HG03442 (cell line): ENCODE data around the gene ZNF574.

ENCODE experiments used
- ATAC-seq: cut with Tn5 transposase; IDR thresholded peaks from one replicate; pipeline ENCODE4 v1.9.1; 2021; ENCODE audit warnings: mild to moderate bottlenecking, moderate library complexity; ENCODE audit not compliant: unreplicated experiment

The ZNF574 gene

DNA sequence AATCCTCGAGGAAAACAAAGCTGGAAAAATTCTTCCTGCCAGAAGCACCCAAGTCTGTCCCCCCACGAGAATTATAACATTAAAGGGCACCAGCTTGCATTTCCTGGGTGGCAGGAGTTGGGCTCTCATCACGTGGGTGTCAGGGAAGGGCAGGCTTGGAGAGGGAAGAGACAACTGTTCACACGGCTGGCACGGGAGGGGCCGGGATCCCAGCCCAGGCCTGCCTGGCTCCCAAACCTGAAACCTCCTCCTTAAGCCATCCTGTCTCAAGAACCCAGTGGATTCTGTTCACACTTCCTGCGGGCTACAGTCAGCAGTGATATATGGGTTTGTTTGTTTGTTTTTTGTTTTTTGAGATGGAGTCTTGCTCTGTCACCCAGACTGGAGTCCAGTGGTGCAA is 18.1 kb upstream of the ZNF574 start:
- no peak for ATAC-seq

DNA sequence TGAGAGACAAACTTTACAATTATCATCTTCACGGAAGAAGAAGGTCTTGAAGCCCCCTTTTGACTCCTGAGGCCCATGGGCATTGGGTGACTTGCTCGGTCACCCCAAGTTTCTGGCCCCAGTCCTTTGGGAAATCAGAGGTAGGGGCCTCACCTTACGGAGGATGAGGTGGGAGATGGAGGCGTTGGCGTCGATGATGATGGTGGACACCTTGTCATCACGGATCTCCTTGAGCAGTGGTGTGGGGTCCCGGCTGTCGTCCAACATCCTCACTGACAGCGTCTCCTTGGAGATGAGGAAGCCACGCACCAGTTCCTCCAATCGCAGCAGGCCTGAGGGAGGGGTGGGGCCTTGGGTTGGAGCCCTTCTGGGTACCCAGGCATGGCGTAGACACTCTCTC is 16.8 kb upstream of the ZNF574 start:
- ATAC-seq: no peak

GRCh38 chr19:42060117-42060516 is 15.8 kb upstream of the ZNF574 start:
- ATAC-seq: no peak

GRCh38 chr19:42062381-42062780 is 13.6 kb upstream of the ZNF574 start:
- ATAC-seq: no peak

- ATAC-seq: no peak
These were observed 11.5 kb upstream of the ZNF574 start for GRCh38 chr19:42064432-42064831.

DNA sequence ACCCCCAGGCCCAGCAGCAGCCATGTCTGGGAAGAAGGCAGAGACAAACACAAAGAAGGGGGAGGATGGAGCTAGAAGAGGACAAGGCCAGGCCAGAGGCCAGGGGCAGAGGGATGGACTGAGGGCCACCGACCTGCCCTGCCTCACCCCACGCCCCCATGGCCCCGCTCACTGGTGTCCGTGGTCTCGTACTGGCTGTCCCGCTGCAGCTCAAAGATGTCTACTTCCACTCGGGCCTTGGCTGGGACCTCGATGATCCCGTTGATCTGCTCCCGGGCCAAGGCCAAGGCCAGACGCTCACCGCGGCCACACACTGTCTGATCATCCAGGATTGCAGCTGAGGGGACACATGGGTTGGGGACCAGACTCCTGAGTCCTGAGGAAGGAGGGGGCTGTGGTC is 10.9 kb upstream of the ZNF574 start:
- ATAC-seq: no peak

- no peak for ATAC-seq
These were observed 10.5 kb upstream of the ZNF574 start for GRCh38 chr19:42065511-42065910.

DNA sequence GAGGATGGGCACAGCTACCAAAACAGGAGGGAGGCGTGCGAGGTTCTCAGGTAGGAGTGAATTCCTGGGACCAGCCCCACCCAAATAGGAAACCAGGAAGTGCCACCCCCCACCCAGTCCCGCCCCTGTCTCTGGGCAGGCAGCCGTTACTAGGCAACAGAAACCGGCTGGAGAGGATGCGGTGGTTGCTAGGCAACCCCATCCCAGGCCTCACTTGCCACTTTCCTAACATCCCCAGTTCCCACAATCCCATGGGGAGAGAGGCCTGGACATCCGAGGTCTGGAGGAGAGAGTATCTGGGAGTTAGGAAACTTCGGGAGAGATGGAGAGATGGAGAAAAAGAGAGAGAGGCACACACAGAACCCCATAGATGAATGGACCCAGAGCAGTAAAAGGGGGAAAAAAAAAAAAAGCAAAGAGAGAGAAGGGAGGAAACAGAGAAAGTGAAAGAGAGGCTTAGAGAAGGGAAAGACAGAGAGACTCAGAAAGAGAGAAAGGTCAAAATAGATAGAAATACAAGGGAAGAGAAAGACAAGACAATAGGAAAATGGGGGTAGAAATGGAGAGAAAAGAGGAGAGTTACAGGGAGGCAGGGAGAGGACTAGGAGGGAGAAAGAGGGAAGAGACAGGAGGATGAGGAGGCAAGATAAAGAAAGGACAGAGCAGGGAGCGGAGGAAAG is 9.8 kb upstream of the ZNF574 start:
- ATAC-seq: no peak

DNA sequence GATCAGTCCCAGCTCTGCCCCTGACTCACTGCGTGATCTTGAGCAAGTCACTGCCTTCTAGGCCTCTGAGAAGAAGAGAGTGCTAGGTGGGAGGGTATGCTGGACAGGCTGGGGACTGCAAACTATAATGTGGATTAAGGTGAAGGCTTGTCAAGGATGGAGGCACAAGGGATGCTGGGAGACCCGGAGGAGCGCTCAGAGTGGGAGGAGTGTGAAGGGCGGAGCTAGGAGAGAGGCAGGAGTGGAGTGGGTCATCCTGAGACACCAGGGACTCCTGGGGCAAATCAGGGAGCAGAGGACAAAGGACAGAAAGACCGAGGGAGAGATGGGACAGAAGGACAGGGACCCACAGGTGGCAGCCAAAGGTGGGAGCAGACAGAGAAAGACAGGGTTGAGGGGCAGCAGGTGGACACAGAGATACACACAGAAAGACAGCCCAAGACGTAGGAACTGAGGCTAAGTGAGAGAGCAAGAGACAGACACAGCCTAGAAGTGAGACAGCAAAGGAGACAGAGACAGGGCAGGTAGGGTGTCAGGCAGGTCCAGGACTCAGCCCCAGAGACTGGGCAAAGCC is 8.6 kb upstream of the ZNF574 start:
- ATAC-seq: no peak

GRCh38 chr19:42068361-42068755 is 7.6 kb upstream of the ZNF574 start:
- no peak for ATAC-seq

- ATAC-seq: no peak
These were observed 7.0 kb upstream of the ZNF574 start for GRCh38 chr19:42068756-42069571.

- no peak for ATAC-seq
These were observed 6.2 kb upstream of the ZNF574 start, which contains the start of gene GRIK5 for GRCh38 chr19:42069619-42070351. Gene GRIK5, minus strand, starts transcription at chr19:42070206. Its CDS starts 4,436 bp downstream, at chr19:42065770.

- ATAC-seq: no peak
These were observed 4.7 kb upstream of the ZNF574 start for GRCh38 chr19:42071247-42071646.

- ATAC-seq: no peak
These were observed 1.2 kb upstream of the ZNF574 start for GRCh38 chr19:42074513-42075363.

DNA sequence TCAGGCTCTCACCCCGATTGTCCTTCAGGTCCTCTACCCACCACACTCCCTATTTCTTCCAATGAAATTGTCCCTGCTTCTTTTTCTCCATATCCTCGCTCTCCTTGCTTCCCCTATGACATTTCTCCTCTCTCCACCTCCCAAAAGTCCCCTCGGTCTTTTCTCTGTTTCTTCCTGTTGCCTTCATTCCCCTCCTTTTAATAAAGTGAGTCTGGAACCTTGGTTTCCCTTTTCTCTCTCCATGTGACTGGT is 676 bp upstream of the ZNF574 start:
- no peak for ATAC-seq

DNA sequence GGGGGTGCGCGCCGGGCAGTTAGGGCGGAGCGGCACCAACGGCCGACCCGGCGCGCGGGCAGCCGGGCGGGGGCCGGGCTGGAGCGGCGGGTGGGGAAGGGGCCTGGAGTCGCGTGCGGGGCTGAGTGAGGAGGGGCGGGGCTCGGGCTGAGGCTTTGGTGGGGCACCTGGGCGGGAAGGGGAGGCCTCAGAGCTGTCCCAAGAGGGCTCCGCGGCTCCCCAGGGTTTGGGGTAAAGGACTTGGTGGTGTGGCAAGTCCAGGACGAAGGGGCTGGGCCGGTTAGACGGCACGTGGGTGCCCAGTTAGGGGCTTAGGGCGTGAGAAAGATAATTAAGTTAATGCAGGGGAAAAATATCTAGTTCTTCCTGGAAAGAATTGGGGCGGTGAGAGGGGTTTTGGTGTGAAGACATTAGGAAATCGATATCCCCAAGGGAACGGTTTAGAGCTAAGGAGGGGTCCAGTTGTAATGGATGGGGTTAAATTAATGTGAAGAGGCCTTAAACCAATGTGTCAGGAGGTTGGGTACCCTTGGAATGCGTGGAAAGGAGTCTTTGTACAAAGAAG is 496 bp downstream of the ZNF574 start:
- no peak for ATAC-seq

GRCh38 chr19:42078058-42078457 is 2.1 kb downstream of the ZNF574 start:
- no peak for ATAC-seq

DNA sequence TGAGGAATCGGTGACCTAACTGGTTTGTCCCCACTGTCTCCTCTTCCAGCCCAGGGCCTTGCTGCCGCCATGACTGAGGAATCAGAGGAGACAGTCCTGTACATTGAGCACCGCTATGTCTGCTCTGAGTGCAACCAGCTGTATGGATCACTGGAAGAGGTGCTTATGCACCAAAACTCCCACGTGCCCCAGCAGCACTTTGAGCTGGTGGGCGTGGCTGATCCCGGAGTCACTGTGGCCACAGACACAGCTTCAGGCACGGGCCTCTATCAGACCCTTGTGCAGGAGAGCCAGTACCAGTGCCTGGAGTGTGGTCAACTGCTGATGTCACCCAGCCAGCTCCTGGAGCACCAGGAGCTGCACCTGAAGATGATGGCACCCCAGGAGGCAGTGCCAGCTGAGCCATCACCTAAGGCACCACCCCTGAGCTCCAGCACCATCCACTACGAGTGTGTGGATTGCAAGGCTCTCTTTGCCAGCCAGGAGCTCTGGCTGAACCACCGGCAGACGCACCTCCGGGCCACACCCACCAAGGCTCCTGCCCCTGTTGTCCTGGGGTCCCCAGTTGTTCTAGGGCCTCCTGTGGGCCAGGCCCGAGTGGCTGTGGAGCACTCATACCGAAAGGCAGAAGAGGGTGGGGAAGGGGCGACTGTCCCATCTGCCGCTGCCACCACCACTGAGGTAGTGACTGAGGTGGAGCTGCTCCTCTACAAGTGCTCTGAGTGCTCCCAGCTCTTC is 2.7 kb downstream of the ZNF574 start:
- ATAC-seq: no peak

GRCh38 chr19:42079276-42079669 is 3.3 kb downstream of the ZNF574 start:
- ATAC-seq: no peak
